HepG2 (cell line): ENCODE results near the gene COA3. TPM values are rescaled to one million over a fixed set of nuclear protein-coding genes. Genes with fewer than 3 reads are reported as not detected.

Experiments used
- ASH2L ChIP-seq: fragments of 300-600, 200-600 bp; sonication (generic); IDR thresholded peaks from 2 replicates; pipeline ENCODE4 v1.7.0; 2017; ENCODE audit warnings: low read depth, mild to moderate bottlenecking, moderate library complexity, mixed read lengths, low read length; ENCODE audit not compliant: insufficient read length
- BORCS8-MEF2B ChIP-seq: sonication (generic); formaldehyde crosslinking; IDR thresholded peaks from 2 replicates; pipeline ENCODE4 v1.8.0; 2022; ENCODE audit warnings: mild to moderate bottlenecking, missing genetic modification reagents
- CREM ChIP-seq, 2 experiments: sonication (generic) in 1 of 2; formaldehyde crosslinking in 1 of 2; IDR thresholded peaks; 2 replicates each; pipeline versions ENCODE4 v1.4.0 to v1.6.1; 2016 to 2020; ENCODE audit warnings: antibody characterized with exemption in 1 of 2, mild to moderate bottlenecking in 1 of 2, missing genetic modification reagents in 1 of 2
- IRX3 ChIP-seq: sonication (generic); formaldehyde crosslinking; IDR thresholded peaks from 2 replicates; pipeline ENCODE4 v1.8.1; 2023; ENCODE audit warnings: mild to moderate bottlenecking, low read depth, missing genetic modification reagents, borderline replicate concordance
- MED8 ChIP-seq: sonication (generic); formaldehyde crosslinking; IDR thresholded peaks from 2 replicates; pipeline ENCODE4 v1.8.1; 2023; ENCODE audit warnings: mild to moderate bottlenecking, missing genetic modification reagents; ENCODE audit not compliant: insufficient replicate concordance
- NFE2L2 ChIP-seq: fragments of 150-350 bp; IDR thresholded peaks from 2 replicates; pipeline ENCODE4 v1.6.1; 2014; ENCODE audit warnings: low read length
- PHF5A ChIP-seq: IDR thresholded peaks from one replicate; pipeline ENCODE4 v1.6.1; 2018; ENCODE audit warnings: low read depth, missing genetic modification reagents; ENCODE audit not compliant: unreplicated experiment
- SIN3A ChIP-seq: IDR thresholded peaks from 2 replicates; pipeline ENCODE4 v1.6.1; 2011; ENCODE audit warnings: low read depth, mild to moderate bottlenecking, control low read depth, low read length, borderline replicate concordance
- SOX6 ChIP-seq, 2 experiments: fragments of 450-650 bp in 1 of 2; sonication (generic) in 1 of 2; formaldehyde crosslinking in 1 of 2; IDR thresholded peaks; 2 replicates each; pipeline versions ENCODE4 v1.4.0 to v1.6.1; 2017 to 2020; ENCODE audit warnings: antibody characterized with exemption in 1 of 2, mild to moderate bottlenecking in 1 of 2, missing genetic modification reagents in 1 of 2
- TARDBP ChIP-seq: sonication (generic); formaldehyde crosslinking; IDR thresholded peaks from 2 replicates; pipeline ENCODE4 v1.8.0; 2022; ENCODE audit warnings: mild to moderate bottlenecking, missing genetic modification reagents
- YEATS2 ChIP-seq: sonication (generic); formaldehyde crosslinking; IDR thresholded peaks from 2 replicates; pipeline ENCODE4 v1.4.0; 2020; ENCODE audit warnings: missing genetic modification reagents, borderline replicate concordance
- ZBED4 ChIP-seq: sonication (generic); formaldehyde crosslinking; IDR thresholded peaks from 2 replicates; pipeline ENCODE4 v1.4.0; 2020; ENCODE audit warnings: missing genetic modification reagents, borderline replicate concordance
- ZBTB26 ChIP-seq: IDR thresholded peaks from 2 replicates; pipeline ENCODE4 v1.6.1; 2016; ENCODE audit warnings: missing compliant biosample characterization, missing genetic modification reagents, borderline replicate concordance
- ZFP62 ChIP-seq: sonication (generic); formaldehyde crosslinking; IDR thresholded peaks from 2 replicates; pipeline ENCODE4 v1.4.0; 2020; ENCODE audit warnings: missing genetic modification reagents
- ZNF224 ChIP-seq: sonication (generic); formaldehyde crosslinking; IDR thresholded peaks from 2 replicates; pipeline ENCODE4 v1.5.0; 2020; ENCODE audit warnings: mild to moderate bottlenecking, missing genetic modification reagents
- ZNF24 ChIP-seq: fragments of 450-650 bp; IDR thresholded peaks from 2 replicates; pipeline ENCODE4 v1.6.1; 2017; ENCODE audit warnings: antibody characterized with exemption, mild to moderate bottlenecking
- ZNF335 ChIP-seq: sonication (generic); formaldehyde crosslinking; IDR thresholded peaks from 2 replicates; pipeline ENCODE4 v1.4.0; 2020; ENCODE audit warnings: missing genetic modification reagents
- ZNF503 ChIP-seq: sonication (generic); formaldehyde crosslinking; IDR thresholded peaks from 2 replicates; pipeline ENCODE4 v1.4.0; 2020; ENCODE audit warnings: missing genetic modification reagents
- ZNF549 ChIP-seq: sonication (generic); formaldehyde crosslinking; IDR thresholded peaks from 2 replicates; pipeline ENCODE4 v1.5.0; 2020; ENCODE audit warnings: missing genetic modification reagents
- ZNF749 ChIP-seq: sonication (generic); formaldehyde crosslinking; IDR thresholded peaks from 2 replicates; pipeline ENCODE4 v1.8.0; 2022; ENCODE audit warnings: mild to moderate bottlenecking, missing genetic modification reagents, moderate library complexity, borderline replicate concordance
- ZNF761 ChIP-seq: sonication (generic); formaldehyde crosslinking; conservative IDR thresholded peaks from 2 replicates; pipeline ENCODE4 v1.4.0; 2020; ENCODE audit warnings: mild to moderate bottlenecking, missing genetic modification reagents
- ZZZ3 ChIP-seq: sonication (generic); formaldehyde crosslinking; IDR thresholded peaks from 2 replicates; pipeline ENCODE4 v1.4.0; 2020; ENCODE audit warnings: missing genetic modification reagents, mild to moderate bottlenecking, borderline replicate concordance
- polyA plus RNA-seq, 8 experiments: library from polyadenylated mRNA; depleted of rRNA in 3 of 8; stranded (reverse) in 7 of 8; unstranded in 1 of 8; fragments of >200 nt; fragmentation: Illumina TruSeq in 4 of 8; extraction: Trizol in 4 of 8; gene quantifications; 2 replicates each; pipeline versions ENCODE4 v1.2.1 to v1.2.3, GENCODE V29; 2011 to 2016; ENCODE audit warnings: low read depth in 4 of 8, missing spikeins in 1 of 8, mixed read lengths in 1 of 8; ENCODE audit not compliant: insufficient read depth in 1 of 8
- total RNA-seq, 5 experiments: library from RNA; depleted of rRNA; stranded (reverse); fragments of >200 nt; fragmentation: Illumina TruSeq; extraction: Trizol; gene quantifications; 2 replicates each; pipeline ENCODE4 v1.2.3, GENCODE V29; 2016; ENCODE audit warnings: low read depth in 1 of 5

COA3 gene
- total and polyA plus RNA-seq, 2 of the 13 experiments (the other 11 are each of a cell fraction or from before 2014, with no cell fraction given), result 133 to 202 TPM

GRCh38 chr17:42773290-42774035 lies 25.0 kb downstream of the COA3 start, which contains the start of gene VPS25 (continued):
- peak; percentile 84; the same call in 1 of the 2 replicates for TF ChIP-seq ZZZ3 (CRISPR knock-in tag)
- TF ChIP-seq BORCS8-MEF2B (CRISPR knock-in tag), result peak; percentile 94
- TF ChIP-seq PHF5A, result peak; percentile 50
- peak; percentile 98 for TF ChIP-seq YEATS2 (CRISPR knock-in tag)
- TF ChIP-seq ZNF549 (CRISPR knock-in tag), result no peak
- peak; percentile 87; the same call in 1 of the 2 replicates for TF ChIP-seq ZNF335 (CRISPR knock-in tag)
- TF ChIP-seq MED8 (CRISPR knock-in tag), result peak; percentile 97
- TF ChIP-seq ZNF761 (CRISPR knock-in tag), result 0 out of 2 replicates have a peak, but pooled peaks have one; percentile 81
- TF ChIP-seq ZNF224, result no peak
- no peak for TF ChIP-seq ZFP62
- TF ChIP-seq SIN3A, result peak; percentile 97
- TF ChIP-seq TARDBP (CRISPR knock-in tag), result peak; percentile 93
- TF ChIP-seq ZBTB26 (CRISPR knock-in tag), result peak; percentile 93
- TF ChIP-seq IRX3 (CRISPR knock-in tag), result 0 out of 2 replicates have a peak, but pooled peaks have one; percentile 55
- TF ChIP-seq SOX6 (IDR thresholded peaks at IDR 0.05), result no peak
- peak; percentile 71 for TF ChIP-seq SOX6 (CRISPR knock-in tag; IDR thresholded peaks at IDR 0.05)
- no peak for TF ChIP-seq ZNF749 (CRISPR knock-in tag)
- 0 out of 2 replicates have a peak, but pooled peaks have one; percentile 52 for TF ChIP-seq ZNF24
- peak; percentile 32; the same call in 1 of the 2 replicates for TF ChIP-seq NFE2L2
- TF ChIP-seq ZNF503 (CRISPR knock-in tag), result peak; percentile 37; the same call in 1 of the 2 replicates
- peak; percentile 57; the same call in 1 of the 2 replicates for TF ChIP-seq CREM (IDR thresholded peaks at IDR 0.05)
- no peak for TF ChIP-seq CREM (CRISPR knock-in tag; IDR thresholded peaks at IDR 0.05)
- peak; percentile 90; the same call in 1 of the 2 replicates for TF ChIP-seq ZBED4
- TF ChIP-seq ASH2L, result peak; percentile 98
